NCI-H510A treated with DMSO at 0.1 percent for 48 hours (cell line): Measurements from ENCODE around the gene DNAH14.
"Not testable (repeated sequence)": the region's sequence is repeated elsewhere in the genome, so short reads cannot be mapped to it uniquely, and the experiment has no call there.

Experiments used
- DNase-seq: peaks from one replicate; lab custom pipeline; 2025; lab: John Stamatoyannopoulos, UW

Gene DNAH14

DNA sequence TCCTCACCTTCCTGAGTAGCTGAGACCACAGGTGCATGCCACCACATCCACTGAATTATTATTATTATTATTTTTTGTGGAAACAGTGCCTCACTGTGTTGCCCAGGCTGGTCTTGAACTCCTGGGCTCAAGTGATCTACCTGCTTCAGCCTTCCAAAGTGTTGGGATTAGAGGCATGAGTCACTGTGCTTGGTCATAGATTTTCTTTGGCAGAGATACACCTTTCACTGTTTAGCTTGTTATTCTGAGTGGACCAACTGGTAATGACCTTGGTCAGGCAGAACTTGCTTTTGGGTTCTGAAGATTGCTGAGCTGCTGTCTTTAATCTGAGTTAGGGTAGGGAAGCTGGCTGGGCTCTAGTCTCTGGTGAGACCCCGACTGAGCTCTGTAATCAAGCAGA lies 66.8 kb downstream of the DNAH14 start:
- DNase-seq = no peak

DNA sequence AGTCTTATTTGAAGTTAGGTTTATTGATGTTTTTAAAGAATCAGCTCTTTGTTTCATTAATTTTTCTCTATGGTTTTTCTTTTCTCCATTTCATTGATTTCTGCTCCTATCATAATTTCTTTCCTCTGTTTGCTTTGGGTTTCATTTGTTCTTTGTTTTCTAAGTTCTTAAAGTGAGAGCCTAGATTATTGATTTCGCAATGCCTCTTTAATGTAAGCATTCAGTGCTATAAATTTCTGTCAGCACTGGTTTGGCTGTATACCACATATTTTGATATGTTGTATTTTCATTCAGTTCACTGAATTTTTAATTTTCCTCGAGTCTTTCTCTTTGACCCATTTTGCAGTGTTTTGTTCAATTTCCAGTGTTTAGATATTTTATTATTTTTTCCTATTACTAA lies 68.7 kb downstream of the DNAH14 start:
- no peak for DNase-seq

DNA sequence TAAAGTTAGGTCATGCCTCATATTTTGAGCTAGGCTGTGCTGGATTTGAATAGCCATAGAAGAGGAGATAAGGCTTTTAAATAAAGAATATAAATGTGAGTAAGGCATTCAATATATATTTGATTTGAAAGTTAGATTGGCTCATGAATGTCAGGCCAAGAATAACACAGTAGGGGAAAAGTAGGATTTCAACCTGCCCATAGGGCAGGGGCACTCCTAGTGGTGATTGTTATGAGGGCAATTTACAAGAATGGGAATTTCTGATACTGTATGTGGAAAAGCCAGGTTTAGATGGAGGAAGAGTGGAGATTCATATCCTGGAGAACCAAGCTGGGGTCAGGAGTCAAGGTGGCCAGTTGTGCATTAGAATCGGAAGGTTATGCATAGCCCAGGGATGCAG lies 74.9 kb downstream of the DNAH14 start:
- no peak for DNase-seq

DNA sequence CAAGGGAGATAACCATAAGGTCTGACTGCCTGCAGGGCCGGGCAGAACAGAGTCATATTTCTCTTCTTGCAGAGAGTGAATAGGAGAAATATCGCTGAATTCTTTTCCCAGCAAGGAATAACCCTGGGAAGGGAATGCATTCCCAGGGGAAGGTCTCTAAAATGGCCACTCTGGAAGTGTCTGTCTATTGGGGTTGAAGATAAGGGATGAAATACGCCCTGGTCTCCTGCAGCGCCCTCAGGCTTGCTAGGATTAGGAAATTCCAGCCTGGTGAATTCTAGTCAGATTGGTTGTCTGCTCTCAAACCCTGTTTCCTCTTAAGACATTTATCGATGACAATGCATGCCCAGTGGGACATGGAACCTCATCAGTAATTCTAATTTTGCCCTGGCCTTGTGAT lies 76.9 kb downstream of the DNAH14 start:
- not testable (repeated sequence) for DNase-seq

DNA sequence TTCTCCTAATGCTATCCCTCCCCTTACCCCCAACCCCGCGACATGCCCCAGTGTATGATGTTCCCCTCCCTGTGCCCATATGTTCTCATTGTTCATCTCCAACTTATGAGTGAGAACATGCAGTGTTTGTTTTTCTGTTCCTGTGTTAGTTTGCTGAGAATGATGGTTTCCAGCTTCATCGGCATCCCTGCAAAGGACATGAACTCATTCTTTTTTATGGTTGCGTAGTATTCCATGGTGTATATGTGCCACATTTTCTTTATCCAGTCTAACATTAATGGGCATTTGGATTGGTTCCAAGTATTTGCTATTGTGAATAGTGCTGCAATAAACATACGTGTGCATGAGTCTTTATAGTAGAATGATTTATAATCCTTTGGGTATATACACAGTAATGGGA lies 78.6 kb downstream of the DNAH14 start:
- not testable (repeated sequence) for DNase-seq

DNA sequence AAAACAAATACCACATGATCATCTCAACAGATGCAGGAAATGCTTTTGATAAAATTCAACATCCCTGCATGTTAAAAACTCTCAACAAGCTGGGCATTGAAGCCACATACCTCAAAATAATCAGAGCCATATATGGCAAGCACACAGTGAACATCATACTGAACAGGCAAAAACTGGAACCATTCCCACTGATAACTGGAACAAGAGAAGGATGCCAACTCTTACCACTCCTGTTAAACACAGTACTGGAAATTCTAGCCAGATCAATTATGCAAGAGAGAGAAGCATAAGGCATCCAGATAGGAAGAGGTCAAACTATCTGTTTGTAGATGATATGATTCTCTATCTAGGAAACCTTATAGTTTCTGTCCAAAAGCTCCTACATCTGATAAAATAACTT lies 91.6 kb downstream of the DNAH14 start:
- no peak for DNase-seq

DNA sequence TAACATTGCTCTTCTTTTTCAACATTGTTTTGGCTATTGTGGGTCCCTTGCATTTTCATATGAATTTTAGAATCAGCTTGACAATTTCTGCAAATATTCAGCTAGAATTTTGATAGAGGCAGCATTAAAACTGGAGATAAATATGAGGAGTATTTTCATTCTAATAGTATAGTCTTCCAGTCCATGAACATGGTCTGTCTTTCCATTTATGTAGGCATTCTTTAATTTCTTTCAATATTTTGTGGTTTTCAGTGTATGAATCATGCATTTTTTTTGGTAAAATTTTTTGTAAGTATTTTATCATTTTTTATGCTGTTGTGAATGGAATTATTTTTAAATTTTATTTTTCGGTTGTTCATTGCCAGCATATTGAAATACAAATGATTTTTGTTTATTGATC lies 97.2 kb downstream of the DNAH14 start:
- DNase-seq = no peak

DNA sequence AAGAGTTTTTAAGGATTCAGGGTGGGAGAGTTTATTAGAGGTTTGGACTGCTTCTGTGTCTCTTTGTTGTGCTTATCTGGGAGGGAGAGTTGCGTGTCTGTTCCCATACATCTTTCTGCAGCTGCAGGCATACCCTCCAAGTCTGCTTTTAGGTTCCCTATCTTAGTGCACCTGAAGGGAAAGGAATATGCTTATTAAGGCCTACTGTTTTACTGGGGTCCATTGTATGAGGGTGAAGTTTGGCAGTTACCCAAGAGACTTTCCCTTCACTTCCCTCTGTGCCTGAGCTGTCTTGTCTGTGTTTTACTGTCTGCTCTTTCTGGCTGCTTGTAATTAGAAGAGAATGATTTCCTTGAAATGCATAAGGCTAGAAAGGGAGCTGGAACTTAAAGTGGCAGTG lies 107.0 kb downstream of the DNAH14 start:
- not testable (repeated sequence) for DNase-seq

DNA sequence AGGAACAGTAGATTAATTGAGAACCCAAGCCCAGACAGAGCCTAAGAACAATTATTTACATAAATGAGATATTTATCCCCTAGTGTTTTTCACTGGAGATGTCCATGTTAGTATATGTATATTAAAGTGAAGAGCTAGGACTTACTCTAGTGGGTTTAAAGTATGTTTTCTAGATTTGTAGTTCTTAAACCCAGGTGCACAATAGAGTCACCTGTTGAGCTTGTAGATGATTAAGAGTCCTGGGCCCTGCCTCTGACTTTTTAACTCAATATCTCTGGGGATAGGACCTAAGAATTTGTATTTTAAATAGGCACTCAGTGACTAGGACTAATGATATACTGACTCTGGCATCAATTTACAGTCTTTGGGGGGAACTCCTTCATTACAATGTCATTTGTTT lies 112.8 kb downstream of the DNAH14 start:
- DNase-seq = no peak

DNA sequence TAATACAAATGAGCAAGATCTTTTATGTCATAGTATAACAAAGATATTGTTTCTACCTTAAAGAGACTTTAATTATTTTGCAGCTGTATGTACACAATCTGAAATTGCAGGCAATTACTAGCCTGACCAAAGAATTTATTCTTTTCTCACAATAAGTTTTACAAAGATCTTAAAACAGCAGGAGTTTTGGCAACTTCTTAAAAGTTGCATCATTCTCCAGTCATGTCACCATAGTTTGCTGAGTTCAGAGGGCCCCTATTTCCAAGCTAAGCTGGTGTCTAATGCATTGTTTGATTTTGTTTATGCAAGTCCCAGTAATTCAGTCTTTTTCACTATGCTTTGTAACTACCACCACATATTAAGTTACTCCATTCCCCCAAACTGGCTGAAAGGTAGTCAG lies 114.8 kb downstream of the DNAH14 start:
- no peak for DNase-seq

DNA sequence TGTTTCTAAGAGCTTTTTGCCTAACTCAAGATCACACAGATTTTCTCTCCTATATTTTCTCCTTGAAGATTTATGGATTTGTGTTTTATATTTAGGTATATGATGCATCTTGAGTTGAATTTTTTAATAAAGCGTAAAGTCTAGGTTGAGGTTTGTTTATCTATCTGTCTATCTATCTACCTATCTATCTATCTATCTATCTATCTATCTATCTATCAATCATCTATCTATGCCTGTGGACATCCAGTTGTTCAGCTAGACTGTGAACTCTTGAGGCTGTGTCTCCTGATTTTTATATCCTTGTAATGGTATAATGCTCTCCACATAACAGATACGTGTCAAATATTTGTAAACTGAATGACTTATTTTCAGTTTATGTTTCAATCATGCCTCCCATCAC lies 120.1 kb downstream of the DNAH14 start:
- no peak for DNase-seq

DNA sequence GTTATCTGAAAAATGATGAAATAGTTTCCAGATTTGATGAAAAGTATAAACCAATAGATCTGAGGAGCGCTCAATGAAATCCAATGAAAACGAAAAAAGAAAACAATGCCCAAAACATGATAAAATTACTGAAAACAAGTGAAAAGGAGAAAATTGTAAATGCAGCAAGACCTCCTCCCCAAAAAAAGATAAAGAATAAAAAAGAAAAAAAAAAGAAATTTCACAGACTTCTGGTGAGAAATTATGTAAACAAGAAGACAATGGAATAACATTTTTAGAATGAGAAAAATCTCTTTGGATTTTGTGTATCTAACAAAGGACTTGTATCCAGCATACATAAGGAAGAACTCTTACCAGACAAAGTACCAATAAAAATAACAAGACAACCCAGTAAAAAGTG lies 134.2 kb downstream of the DNAH14 start:
- no peak for DNase-seq

DNA sequence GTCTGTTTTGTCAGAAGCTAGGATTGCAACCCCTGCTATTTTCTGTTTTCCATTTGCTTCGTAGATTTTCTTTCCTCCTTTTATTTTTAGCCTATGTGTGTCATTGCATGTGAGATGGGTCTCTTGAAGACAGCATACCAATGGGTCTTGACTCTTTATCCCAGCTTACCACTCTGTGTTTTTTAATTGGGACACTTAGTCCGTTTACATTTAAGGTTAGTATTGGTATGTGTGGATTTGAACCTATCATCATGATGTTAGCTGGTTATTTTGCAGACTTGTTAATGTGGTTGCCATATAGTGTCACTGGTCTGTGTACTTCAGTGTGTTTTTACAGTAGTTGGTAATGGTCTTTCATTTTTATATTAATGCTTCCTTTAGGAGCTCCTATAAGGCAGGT lies 141.5 kb downstream of the DNAH14 start:
- DNase-seq = no peak

DNA sequence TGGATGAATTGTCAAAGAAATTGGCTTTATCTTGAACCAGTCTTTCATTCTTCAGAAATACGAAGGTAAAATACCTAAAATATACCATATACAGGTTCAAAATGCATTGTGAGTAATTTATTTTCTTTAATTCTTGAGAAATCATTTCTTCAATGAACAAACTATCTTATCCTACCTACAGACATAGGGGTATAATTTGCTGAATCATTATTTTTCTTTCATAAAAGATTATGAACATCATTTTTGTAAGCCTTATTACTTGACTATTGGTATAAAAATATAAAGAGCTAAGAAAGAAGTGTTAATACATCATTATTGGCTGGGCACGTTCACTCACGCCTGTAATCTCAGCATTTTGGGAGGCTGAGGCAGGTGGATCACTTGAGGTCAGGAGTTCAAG lies 167.7 kb downstream of the DNAH14 start:
- DNase-seq = no peak

DNA sequence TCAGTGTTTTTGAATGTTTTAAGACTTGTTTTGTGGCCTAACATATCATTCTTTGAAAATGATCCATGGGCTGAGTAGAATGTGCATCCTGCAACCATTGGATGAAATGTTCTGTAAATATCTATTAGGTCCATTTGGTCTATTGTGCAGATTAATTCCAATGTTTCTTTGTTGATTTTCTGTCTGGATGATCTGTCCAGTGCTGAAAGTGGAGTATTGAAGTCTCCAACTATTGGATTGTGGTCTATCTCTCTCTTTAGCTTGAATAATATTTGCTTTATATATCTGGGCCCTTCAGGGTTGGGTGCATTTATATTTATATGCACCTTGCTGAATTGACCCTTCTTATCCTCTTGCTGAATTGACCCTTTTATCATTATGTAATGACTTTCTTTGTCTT lies 181.5 kb downstream of the DNAH14 start:
- DNase-seq = no peak

DNA sequence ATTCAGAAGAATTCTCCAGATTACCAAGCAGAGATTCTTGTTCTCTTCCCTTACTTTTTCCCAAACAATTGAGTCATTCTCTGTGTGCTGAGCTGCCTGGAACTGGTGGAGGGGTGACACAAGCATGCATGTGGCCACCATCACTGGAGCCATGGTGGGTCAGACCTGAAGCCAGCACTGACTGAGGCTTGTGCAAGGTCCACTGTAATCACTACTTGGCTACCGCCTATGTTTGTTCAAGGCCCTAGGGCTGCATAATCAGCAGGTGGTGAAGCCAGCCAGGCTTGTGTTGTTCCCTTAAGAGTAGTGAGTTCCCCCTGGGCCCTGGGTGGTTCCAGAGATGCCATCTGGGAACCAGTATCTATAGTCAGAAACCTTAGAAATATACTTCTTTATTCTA lies 183.8 kb downstream of the DNAH14 start:
- DNase-seq = no peak

DNA sequence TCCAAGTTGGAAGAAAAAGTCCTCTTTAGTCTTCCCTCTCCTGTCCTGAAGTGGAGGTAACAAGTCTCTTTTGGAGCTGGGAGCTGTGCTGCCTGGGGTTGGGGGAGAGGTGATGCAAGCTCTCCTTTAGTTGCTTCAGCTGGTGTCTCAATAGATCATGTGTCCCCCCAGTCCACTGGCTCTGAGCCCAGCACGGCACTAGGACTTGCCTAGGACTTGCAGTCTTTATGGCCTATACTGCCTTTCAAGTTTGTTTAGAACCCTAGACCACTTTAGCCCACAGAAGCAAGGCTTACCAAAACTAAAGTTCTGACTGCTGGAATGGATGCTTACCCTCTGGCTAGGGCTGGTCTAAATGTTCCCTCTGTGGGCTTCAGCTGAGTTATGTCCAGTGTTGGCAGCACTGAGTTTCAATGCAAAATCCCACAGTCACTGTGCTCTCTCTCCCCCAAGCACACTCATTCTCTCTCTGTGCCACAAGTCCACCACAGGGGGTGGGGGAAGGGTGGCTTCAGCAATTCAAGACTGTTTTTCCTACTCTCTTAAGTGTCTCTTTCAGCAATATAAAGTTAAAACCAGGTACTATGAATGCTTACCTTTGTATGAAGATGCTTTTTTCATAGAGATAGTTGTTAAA lies 185.0 kb downstream of the DNAH14 start:
- no peak for DNase-seq

DNA sequence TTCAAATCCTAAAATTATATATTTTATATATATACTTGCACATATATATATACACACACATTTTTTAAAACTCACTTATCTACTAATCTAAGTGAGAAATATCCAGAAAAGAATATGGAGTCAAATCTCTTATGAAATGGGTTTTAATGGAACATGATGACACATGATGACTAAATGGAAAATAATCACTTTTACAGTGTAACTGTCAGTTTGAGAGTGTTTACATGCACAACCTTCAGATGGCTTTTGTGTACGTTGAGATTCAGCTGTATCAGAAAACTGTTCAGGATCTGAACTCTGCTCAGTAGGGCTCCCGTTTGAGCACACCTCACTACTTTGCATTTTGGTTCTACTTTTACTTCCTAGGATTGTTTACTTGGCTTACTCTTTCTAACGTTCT lies 189.8 kb downstream of the DNAH14 start:
- no peak for DNase-seq

DNA sequence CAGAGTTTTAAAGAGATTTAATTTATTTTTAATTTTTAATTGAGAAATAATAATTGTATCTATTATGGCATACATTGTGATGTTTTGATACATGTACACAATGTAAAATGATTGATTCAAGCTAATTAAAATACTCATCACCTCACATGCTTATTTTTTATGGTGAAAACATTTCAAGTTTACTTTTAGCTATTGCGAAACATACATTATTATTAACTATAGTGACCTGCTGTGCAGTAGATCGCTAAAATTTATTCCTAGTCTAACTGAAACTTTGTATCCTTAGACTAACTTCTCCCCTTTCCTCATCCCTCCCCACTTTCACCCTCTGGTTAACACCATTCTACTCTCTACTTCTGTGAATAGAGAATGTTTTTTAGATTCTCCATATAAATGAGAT lies 191.6 kb downstream of the DNAH14 start:
- DNase-seq = no peak

DNA sequence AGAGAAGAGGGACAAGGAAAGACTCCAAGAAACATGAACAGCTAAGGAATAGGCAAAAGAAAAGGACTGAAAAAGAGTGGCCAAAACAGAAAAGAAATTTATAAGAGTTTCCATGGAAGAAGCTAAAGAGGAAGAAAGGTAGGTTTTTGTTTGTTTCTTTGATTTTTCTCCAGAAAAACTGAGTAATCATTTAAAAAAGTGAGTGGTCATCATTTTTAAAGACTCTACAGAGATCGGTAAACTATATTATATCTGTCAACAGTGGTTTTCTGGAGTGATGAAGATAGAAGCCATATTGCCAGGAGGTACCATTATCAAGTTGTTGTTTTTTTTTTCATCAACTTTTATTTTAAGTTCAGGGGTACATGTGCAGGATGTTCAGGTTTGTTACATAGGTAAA lies 202.4 kb downstream of the DNAH14 start:
- no peak for DNase-seq

DNA sequence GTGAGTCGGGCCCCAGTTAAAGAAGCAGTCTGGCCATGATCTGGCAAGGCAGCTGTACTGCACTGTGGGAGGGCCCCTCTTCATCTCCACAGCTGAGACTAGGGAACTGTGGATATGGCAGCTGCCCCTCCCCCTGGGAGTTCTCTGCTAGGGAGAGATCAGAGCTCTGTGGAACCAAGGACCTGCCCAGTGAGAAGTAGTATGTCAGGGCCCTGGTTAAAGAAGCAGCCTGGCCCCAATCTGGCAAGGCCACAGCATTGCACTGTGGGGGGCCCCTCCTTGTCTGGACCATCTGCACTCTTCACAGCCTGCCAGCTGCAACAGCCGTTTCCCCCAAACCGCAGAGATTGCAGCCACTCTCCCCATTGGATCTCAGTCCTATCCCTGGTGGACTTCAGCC lies 208.5 kb downstream of the DNAH14 start:
- DNase-seq = no peak

DNA sequence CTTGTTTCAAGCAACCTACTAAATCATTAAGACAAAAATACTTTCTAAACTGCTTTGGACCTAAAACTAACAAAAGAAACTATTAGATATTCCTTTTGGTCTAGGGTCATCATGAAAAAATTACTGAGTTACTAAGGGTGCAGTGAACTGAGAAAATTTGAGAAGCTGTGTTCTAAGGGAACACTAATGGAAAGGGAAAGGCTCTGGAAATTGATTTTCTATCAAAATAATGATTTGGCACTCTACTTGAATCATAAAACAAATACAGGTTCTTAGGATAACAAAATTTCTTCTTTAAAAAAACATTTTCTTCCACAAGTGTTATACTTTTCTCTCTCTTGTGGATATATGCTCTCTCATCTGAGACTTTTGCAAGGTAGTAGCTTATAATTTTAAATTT lies 213.5 kb downstream of the DNAH14 start:
- no peak for DNase-seq

DNA sequence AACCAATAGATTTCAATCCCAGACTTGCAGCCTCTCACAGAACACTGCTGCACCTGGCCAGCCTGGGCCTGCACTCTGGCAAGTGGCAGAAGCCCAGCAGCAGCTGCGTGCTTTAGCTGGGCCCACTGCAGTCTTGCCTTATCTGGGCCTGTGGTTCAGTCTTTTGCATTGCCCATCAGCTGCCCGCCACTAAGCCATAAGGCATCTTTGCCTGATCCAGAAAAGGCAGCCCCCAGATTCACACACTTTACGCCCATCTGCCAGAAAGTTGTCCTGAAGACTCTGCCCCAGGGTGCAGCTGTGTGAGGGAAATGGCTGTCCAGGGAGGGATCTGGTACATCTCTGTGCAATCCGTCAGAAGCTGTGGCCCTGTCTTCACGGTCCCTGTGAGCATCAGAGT lies 217.0 kb downstream of the DNAH14 start:
- DNase-seq = no peak

DNA sequence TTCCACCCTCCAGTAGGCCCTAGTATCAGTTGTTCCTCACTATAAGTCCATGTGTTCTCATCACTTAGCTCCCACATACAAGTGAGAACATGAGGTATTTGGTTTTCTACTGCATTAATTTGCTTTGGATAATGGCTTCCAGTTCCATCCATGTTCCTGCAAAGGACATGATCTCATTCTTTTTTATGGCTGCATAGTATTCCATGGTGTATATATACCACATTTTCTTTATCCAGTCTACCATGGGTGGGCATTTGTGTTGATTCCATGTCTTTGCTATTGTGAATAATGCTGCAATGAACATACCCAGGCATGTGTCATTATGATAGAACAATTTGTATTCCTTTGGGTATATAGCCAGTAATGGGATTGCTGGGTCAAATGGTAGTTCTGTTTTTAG lies 218.3 kb downstream of the DNAH14 start:
- DNase-seq = not testable (repeated sequence)

DNA sequence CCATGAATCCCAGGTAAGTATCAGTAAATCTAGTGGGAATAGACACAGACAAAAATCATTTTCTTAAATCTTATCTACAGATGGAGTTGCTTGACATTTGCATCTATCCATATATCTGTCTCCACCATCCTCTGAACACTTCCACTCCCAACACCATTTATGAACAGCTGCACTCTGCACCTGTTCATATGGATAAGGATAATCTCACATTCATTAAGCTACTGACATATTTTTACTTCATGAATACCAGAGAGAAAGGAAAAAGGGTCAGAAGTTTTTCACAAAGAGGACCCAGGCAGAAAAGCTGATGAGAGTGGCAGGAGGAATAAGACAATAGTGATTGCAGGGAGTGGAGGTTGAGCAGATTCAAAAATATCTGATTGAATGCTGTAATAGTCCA lies 222.6 kb downstream of the DNAH14 start:
- DNase-seq = no peak
